GM23248 (cell line): ENCODE results near the gene FUT7. TPM values are rescaled to one million over a fixed set of nuclear protein-coding genes. Genes with fewer than 3 reads are reported as not detected.
A peak's percentile ranks its signal among the peaks of the same experiment; 100 is the strongest.

Experiments used
- DNase-seq: peaks from one replicate; pipeline ENCODE4 v3.0.0-alpha.2; 2015
- H2AFZ ChIP-seq: fragments of 200-600 bp; sonication (generic); 2 replicates; pipeline ENCODE4 v1.6.1; 2016; ENCODE audit warnings: antibody characterized with exemption
- H3F3A ChIP-seq: fragments of 200-600 bp; sonication (generic); 2 replicates; pipeline ENCODE4 v1.6.1; 2016; ENCODE audit warnings: mild to moderate bottlenecking, antibody characterized with exemption, mixed run types; ENCODE audit not compliant: insufficient read depth
- H3K27ac ChIP-seq: fragments of 200-600 bp; sonication (generic); 2 replicates; pipeline ENCODE4 v1.5.1; 2016; ENCODE audit warnings: mild to moderate bottlenecking
- H3K27me3 ChIP-seq: fragments of 200-600 bp; sonication (generic); replicated peaks from 2 replicates; pipeline ENCODE4 v1.6.1; 2016; ENCODE audit warnings: mild to moderate bottlenecking; ENCODE audit not compliant: insufficient read depth
- H3K36me3 ChIP-seq: fragments of 200-600 bp; sonication (generic); 2 replicates; pipeline ENCODE4 v1.6.1; 2016; ENCODE audit warnings: low read depth, mild to moderate bottlenecking
- H3K4me1 ChIP-seq: fragments of 200-600 bp; sonication (generic); 2 replicates; pipeline ENCODE4 v1.6.1; 2016; ENCODE audit warnings: mild to moderate bottlenecking; ENCODE audit not compliant: insufficient read depth
- H3K4me2 ChIP-seq: fragments of 200-600 bp; sonication (generic); one replicate; pipeline ENCODE4 v1.6.1; 2016; ENCODE audit warnings: mild to moderate bottlenecking; ENCODE audit not compliant: unreplicated experiment
- H3K4me3 ChIP-seq: fragments of 200-600 bp; sonication (generic); 2 replicates; pipeline ENCODE4 v1.5.1; 2016; ENCODE audit warnings: mild to moderate bottlenecking
- H3K79me2 ChIP-seq: fragments of 200-600 bp; sonication (generic); 2 replicates; pipeline ENCODE4 v1.6.1; 2016; ENCODE audit warnings: mild to moderate bottlenecking; ENCODE audit not compliant: insufficient read depth
- H3K9ac ChIP-seq: fragments of 200-600 bp; sonication (generic); 2 replicates; pipeline ENCODE4 v1.6.1; 2016; ENCODE audit warnings: mild to moderate bottlenecking
- H3K9me2 ChIP-seq: fragments of 200-600 bp; sonication (generic); 2 replicates; pipeline ENCODE4 v1.6.1; 2016; ENCODE audit warnings: mixed run types, mild to moderate bottlenecking, moderate library complexity; ENCODE audit not compliant: insufficient read depth
- H3K9me3 ChIP-seq: fragments of 200-600 bp; sonication (generic); one replicate; pipeline ENCODE4 v1.6.1; 2017; ENCODE audit warnings: low read depth
- H4K20me1 ChIP-seq: fragments of 200-600 bp; sonication (generic); 2 replicates; pipeline ENCODE4 v1.6.0; 2016; ENCODE audit not compliant: insufficient read depth
- EZH2 ChIP-seq: fragments of 200-600 bp; sonication (generic); IDR thresholded peaks from 2 replicates; pipeline ENCODE4 v1.6.1; 2018; ENCODE audit warnings: antibody characterized with exemption, mild to moderate bottlenecking; ENCODE audit not compliant: insufficient read depth, poor library complexity, severe bottlenecking
- EZH2phosphoT487 ChIP-seq: fragments of 200-600 bp; sonication (generic); IDR thresholded peaks from 2 replicates; pipeline ENCODE4 v1.6.1; 2018; ENCODE audit warnings: antibody characterized with exemption, moderate library complexity, mild to moderate bottlenecking, low read depth; ENCODE audit not compliant: insufficient read depth
- WGBS, 2 experiments: methylation state at CpG; one replicate each; pipeline ENCODE4 v1.1.6; 2015 to 2017; ENCODE audit warnings: low lambda C conversion rate in 2 of 2, low coverage in 1 of 2; ENCODE audit errors: missing lambda C conversion rate in 2 of 2; 5-methylcytosine and 5-hydroxymethylcytosine counted together
- in situ Hi-C: fragments of 300-500 bp; cut with MboI; formaldehyde crosslinking; loops from 2 replicates; pipeline ENCODE4 v1.15.0; 2020
- polyA plus RNA-seq: library from polyadenylated mRNA; unstranded; fragments of >200 nt; fragmentation: Nextera tagmentation; extraction: Ambion mirVana; gene quantifications from 2 replicates; pipeline ENCODE4 v1.2.1, GENCODE V29; 2016
- total RNA-seq: library from RNA; depleted of rRNA; stranded (reverse); fragments of >200 nt; shearing (Covaris generic); gene quantifications from 2 replicates; pipeline ENCODE4 v1.2.3, GENCODE V29; 2014

FUT7 gene
- total and polyA plus RNA-seq, 2 experiments from 2014 or later = not detected

DNA sequence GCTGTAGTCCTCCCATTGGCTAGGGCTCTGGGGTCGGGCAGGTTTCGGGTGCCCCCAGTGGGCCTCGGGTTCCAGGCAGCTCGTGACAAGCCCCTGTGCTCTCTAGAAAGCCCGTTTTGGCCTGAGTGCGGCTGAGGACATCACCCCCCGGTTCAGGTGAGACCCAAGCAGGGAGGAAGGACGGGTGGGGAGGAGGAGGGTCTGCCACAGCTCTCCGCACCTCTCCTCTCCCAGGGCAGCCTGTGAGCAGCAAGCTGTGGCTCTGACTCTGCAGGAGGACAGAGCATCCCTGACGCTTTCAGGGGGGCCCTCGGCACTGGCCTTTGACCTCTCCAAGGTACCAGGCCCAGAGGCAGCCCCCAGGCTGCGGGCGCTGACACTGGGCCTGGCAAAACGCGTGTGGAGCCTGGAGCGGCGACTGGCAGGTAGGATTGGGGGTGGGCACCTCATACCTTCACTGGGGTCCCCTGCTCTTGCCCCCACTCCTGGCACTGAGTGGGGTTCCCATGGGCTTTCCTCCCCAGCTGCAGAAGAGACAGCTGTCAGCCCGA is 39.0 kb downstream of the FUT7 start:
- H2AFZ ChIP-seq = peak overlapping the region; percentile 80
- H3K9me2 ChIP-seq = no peaks in the 10 kb centered on the region
- DNase-seq = no peak
- no peak for TF ChIP-seq EZH2
- no peak for TF ChIP-seq EZH2phosphoT487
- peak overlapping the region; percentile 91 for H3K4me3 ChIP-seq
- in situ Hi-C loops = no loop called here
- no peaks in the 10 kb centered on the region for H4K20me1 ChIP-seq
- peak overlapping the region; percentile 23; the same call in 1 of the 2 replicates for H3K27ac ChIP-seq
- peak overlapping the region; percentile 87 for H3K4me2 ChIP-seq
- H3K4me1 ChIP-seq = peaks cover 16% of the 10 kb centered on the region; the same call in 1 of the 2 replicates
- H3K36me3 ChIP-seq = no peaks in the 10 kb centered on the region
- WGBS, 2 experiments = 39 to 42% methylated on average over 16 to 18 of the region's 18 CpGs
- H3K9me3 ChIP-seq = no peaks in the 10 kb centered on the region
- H3K27me3 ChIP-seq = no peaks in the 10 kb centered on the region
- 0 out of 2 replicates have a peak, but pooled peaks cover 4% of the 10 kb centered on the region for H3K79me2 ChIP-seq
- peak overlapping the region; percentile 75 for H3K9ac ChIP-seq
- H3F3A ChIP-seq = peaks cover 7% of the 10 kb centered on the region; the same call in 1 of the 2 replicates

DNA sequence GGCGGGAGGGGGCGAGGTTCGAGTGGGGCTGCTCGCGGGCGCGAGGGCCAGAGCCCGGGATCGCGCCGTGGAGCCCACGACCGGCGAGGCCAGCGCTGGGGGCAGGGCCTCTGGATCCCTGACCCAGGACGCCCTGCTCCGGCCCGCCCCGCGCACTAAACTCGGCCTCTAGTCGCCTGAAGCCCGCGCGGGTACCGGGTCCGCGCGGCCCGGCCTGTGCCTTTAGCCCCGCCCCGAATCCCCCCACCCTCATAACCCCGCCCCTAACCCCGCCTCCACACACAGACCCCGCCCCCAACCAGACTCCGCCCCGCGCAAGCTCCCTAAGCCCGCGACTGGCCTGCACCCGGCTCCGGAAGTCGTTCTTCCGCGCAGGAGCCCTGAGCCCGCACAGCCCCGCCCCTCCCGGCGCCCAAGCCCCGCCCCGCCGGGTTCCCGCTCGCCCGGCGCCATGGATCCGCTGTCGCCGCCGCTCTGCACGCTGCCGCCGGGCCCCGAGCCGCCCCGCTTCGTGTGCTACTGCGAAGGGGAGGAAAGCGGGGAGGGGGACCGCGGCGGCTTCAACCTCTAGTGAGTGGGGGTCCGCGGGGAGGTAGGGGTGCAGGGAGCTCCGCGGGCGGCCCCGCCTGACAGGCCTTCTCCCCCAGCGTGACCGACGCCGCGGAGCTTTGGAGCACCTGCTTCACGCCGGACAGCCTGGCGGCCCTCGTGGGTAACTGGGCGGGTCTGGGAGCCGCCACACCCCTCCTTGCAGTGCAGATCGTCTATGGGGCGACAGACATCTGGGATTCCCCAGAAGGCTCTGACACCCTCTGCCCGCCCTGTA is 39.7 kb downstream of the FUT7 start, which contains the start of gene PAXX:
Gene PAXX, plus strand, starts transcription at position 430 of the 826 bp plus-strand sequence. Its CDS starts 22 bp downstream, at position 452.
- H3K9me2 ChIP-seq = no peaks in the 10 kb centered on the region
- peak within 1 kb of the TSS; percentile 75 for H3K9ac ChIP-seq
- no peaks in the 10 kb centered on the region for H3K27me3 ChIP-seq
- TF ChIP-seq EZH2 (no peak), EZH2phosphoT487 (no peak)
- H3K4me1 ChIP-seq = peaks cover 16% of the 10 kb centered on the region; the same call in 1 of the 2 replicates
- H3K79me2 ChIP-seq = 0 out of 2 replicates have a peak, but pooled peaks cover 4% of the 10 kb centered on the region
- H3K9me3 ChIP-seq = no peaks in the 10 kb centered on the region
- H4K20me1 ChIP-seq = no peaks in the 10 kb centered on the region
- in situ Hi-C loops = no loop called here
- peak within 1 kb of the TSS; percentile 87 for H3K4me2 ChIP-seq
- DNase-seq = peak; percentile 97
- WGBS, 2 experiments = 1% methylated on average over 34 to 85 of the region's 92 CpGs
- H3F3A ChIP-seq = peaks cover 7% of the 10 kb centered on the region; the same call in 1 of the 2 replicates
- H3K27ac ChIP-seq = peak within 1 kb of the TSS; percentile 48
- H3K4me3 ChIP-seq = peak within 1 kb of the TSS; percentile 91
- H2AFZ ChIP-seq = peak within 1 kb of the TSS; percentile 80
- H3K36me3 ChIP-seq = no peaks in the 10 kb centered on the region

DNA sequence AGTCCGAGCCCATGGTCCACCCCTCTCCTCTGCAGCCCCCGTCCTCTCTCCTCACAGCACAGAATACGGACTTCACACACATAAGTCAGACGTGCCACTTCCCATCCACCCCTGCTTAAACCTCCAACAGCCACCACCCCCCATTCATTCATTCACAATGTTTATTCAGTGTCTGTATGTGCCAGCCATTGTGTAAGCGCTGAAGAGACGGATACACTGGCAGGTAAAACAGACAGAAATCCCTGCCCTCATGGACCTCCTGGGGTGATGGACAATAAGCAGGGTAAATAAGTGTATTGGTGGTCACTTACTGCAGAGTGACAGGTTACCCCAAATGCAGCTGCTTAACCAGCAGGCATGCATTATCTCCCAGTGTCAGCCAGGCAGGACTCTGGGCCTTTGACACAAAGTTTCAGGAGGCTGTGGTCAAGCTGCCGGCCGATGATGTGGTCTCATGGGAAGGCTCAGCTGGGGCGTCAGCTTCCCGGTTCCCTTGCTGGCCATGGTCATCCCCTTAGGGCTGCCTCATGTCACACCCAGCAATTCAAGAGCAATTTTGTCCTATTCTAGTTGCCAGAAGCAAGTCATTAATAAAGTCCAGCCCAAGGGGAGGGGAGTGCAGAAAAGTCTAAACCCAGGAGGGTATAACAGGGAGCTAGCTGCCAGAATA is 41.5 kb downstream of the FUT7 start:
- in situ Hi-C loops = no loop called here
- H3K27me3 ChIP-seq = peaks cover 11% of the 10 kb centered on the region; the same call in 1 of the 2 replicates
- no peaks in the 10 kb centered on the region for H3K9me3 ChIP-seq
- TF ChIP-seq EZH2 = no peak
- TF ChIP-seq EZH2phosphoT487 = no peak
- H3K9ac ChIP-seq = no peak overlapping the region
- WGBS, 2 experiments = 88 to 90% methylated on average over 10 of the region's 10 CpGs
- no peaks in the 10 kb centered on the region for H3K9me2 ChIP-seq
- no peak overlapping the region for H3K4me2 ChIP-seq
- no peaks in the 10 kb centered on the region for H4K20me1 ChIP-seq
- H3K27ac ChIP-seq = no peak overlapping the region
- H3K79me2 ChIP-seq = 0 out of 2 replicates have a peak, but pooled peaks cover 4% of the 10 kb centered on the region
- H3K36me3 ChIP-seq = no peaks in the 10 kb centered on the region
- H3F3A ChIP-seq = peaks cover 7% of the 10 kb centered on the region; the same call in 1 of the 2 replicates
- DNase-seq = no peak
- H3K4me1 ChIP-seq = peaks cover 4% of the 10 kb centered on the region; the same call in 1 of the 2 replicates
- no peak overlapping the region for H3K4me3 ChIP-seq
- no peak overlapping the region for H2AFZ ChIP-seq

DNA sequence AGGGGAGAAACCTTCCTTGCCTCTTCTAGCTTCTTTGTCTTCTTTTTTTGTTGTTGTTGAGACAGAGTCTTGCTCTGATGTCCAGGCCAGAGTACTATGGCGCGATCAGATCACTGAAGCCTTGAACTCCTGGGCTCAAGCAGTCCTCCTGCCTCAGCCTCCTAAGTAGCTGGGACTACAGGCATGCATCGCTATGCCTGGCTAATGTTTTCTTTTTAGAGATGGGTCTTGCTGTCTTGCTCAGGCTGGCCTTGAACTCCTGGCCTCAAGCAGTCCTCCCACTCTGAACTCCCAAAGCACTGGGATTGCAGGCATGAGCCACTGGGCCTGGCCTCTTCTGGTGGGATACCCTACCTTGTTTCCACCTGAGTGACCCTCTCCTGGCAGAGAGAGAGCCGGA is 43.0 kb downstream of the FUT7 start:
- H3K27ac ChIP-seq = no peak overlapping the region
- H3F3A ChIP-seq = peaks cover 7% of the 10 kb centered on the region; the same call in 1 of the 2 replicates
- H3K9ac ChIP-seq = no peak overlapping the region
- 0 out of 2 replicates have a peak, but pooled peaks cover 4% of the 10 kb centered on the region for H3K79me2 ChIP-seq
- H2AFZ ChIP-seq = no peak overlapping the region
- H3K4me3 ChIP-seq = no peak overlapping the region
- no peaks in the 10 kb centered on the region for H3K9me3 ChIP-seq
- H3K4me1 ChIP-seq = peaks cover 4% of the 10 kb centered on the region; the same call in 1 of the 2 replicates
- no peak for DNase-seq
- peaks cover 19% of the 10 kb centered on the region; the same call in 1 of the 2 replicates for H3K27me3 ChIP-seq
- H3K9me2 ChIP-seq = no peaks in the 10 kb centered on the region
- no peak overlapping the region for H3K4me2 ChIP-seq
- WGBS, 2 experiments = 96% methylated on average over 4 of the region's 4 CpGs
- in situ Hi-C loops = no loop called here
- H4K20me1 ChIP-seq = no peaks in the 10 kb centered on the region
- no peak for TF ChIP-seq EZH2phosphoT487
- TF ChIP-seq EZH2 = no peak
- H3K36me3 ChIP-seq = no peaks in the 10 kb centered on the region
